Ishikawa (cell line): Measurements from ENCODE around the gene SLC36A3.

Experiments used
- CEBPB ChIP-seq: IDR thresholded peaks from 2 replicates; pipeline ENCODE4 v1.6.1; 2012
- CREB1 ChIP-seq: IDR thresholded peaks from 2 replicates; pipeline ENCODE4 v1.6.1; 2012; ENCODE audit warnings: low read depth
- EGR1 ChIP-seq: IDR thresholded peaks from 2 replicates; pipeline ENCODE4 v1.6.1; 2012
- EP300 ChIP-seq: IDR thresholded peaks from 2 replicates; pipeline ENCODE4 v1.6.1; 2012; ENCODE audit warnings: borderline replicate concordance
- FOXM1 ChIP-seq: IDR thresholded peaks from 2 replicates; pipeline ENCODE4 v1.6.1; 2012; ENCODE audit warnings: low read depth, borderline replicate concordance
- NFIC ChIP-seq: IDR thresholded peaks from 2 replicates; pipeline ENCODE4 v1.6.1; 2012
- RAD21 ChIP-seq: IDR thresholded peaks from 2 replicates; pipeline ENCODE4 v1.6.1; 2012; ENCODE audit warnings: low read depth
- TAF1 ChIP-seq: IDR thresholded peaks from 2 replicates; pipeline ENCODE4 v1.6.1; 2012; ENCODE audit warnings: low read depth, mild to moderate bottlenecking
- TCF12 ChIP-seq: IDR thresholded peaks from 2 replicates; pipeline ENCODE4 v1.6.1; 2012; ENCODE audit warnings: low read depth
- TEAD4 ChIP-seq: IDR thresholded peaks from 2 replicates; pipeline ENCODE4 v1.6.1; 2012
- YY1 ChIP-seq: IDR thresholded peaks from 2 replicates; pipeline ENCODE4 v1.6.1; 2012; ENCODE audit warnings: low read depth
- ZBTB7A ChIP-seq: IDR thresholded peaks from 2 replicates; pipeline ENCODE4 v1.6.1; 2012; ENCODE audit warnings: low read depth
- TF ChIP-seq, protein P1 (sequence below): IDR thresholded peaks from 2 replicates; pipeline ENCODE4 v1.6.1; 2012
- TF ChIP-seq, protein P2 (sequence below): IDR thresholded peaks from 2 replicates; pipeline ENCODE4 v1.6.1; 2012; ENCODE audit warnings: low read depth, mild to moderate bottlenecking
- TF ChIP-seq, protein P3 (sequence below): IDR thresholded peaks from 2 replicates; pipeline ENCODE4 v1.6.1; 2012

Gene SLC36A3

DNA sequence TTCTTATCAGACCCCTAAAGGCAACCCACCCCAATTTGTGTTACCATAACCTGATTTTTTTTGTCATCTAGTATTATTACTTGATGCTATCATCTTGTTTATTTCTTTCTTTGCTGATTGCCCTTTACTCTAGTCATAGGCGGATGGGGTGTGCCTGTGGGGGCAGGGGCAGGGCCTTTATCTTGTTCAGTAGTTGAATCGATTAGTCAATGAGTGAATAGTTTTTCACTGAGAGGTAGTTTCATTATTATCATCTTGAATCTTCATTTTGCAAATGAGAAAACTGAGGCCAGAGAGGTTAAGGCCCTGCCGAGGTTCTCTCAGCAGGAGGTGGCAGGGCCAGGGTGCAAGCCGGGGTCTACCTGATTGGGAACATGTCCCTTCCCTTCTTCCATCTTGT, 60.0 kb downstream of the SLC36A3 start:
- TF ChIP-seq NFIC = no peak
- no peak for TF ChIP-seq CREB1
- no peak for TF ChIP-seq FOXM1
- TF ChIP-seq, protein P1, sequence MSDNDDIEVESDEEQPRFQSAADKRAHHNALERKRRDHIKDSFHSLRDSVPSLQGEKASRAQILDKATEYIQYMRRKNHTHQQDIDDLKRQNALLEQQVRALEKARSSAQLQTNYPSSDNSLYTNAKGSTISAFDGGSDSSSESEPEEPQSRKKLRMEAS = no peak
- TF ChIP-seq, protein P2, sequence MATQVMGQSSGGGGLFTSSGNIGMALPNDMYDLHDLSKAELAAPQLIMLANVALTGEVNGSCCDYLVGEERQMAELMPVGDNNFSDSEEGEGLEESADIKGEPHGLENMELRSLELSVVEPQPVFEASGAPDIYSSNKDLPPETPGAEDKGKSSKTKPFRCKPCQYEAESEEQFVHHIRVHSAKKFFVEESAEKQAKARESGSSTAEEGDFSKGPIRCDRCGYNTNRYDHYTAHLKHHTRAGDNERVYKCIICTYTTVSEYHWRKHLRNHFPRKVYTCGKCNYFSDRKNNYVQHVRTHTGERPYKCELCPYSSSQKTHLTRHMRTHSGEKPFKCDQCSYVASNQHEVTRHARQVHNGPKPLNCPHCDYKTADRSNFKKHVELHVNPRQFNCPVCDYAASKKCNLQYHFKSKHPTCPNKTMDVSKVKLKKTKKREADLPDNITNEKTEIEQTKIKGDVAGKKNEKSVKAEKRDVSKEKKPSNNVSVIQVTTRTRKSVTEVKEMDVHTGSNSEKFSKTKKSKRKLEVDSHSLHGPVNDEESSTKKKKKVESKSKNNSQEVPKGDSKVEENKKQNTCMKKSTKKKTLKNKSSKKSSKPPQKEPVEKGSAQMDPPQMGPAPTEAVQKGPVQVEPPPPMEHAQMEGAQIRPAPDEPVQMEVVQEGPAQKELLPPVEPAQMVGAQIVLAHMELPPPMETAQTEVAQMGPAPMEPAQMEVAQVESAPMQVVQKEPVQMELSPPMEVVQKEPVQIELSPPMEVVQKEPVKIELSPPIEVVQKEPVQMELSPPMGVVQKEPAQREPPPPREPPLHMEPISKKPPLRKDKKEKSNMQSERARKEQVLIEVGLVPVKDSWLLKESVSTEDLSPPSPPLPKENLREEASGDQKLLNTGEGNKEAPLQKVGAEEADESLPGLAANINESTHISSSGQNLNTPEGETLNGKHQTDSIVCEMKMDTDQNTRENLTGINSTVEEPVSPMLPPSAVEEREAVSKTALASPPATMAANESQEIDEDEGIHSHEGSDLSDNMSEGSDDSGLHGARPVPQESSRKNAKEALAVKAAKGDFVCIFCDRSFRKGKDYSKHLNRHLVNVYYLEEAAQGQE = no peak
- no peak for TF ChIP-seq EP300
- no peak for TF ChIP-seq CEBPB
- TF ChIP-seq TAF1 = no peak
- no peak for TF ChIP-seq TEAD4
- TF ChIP-seq ZBTB7A = no peak
- TF ChIP-seq EGR1 = no peak
- no peak for TF ChIP-seq YY1
- TF ChIP-seq RAD21 = no peak
- no peak for TF ChIP-seq TCF12
- TF ChIP-seq, protein P3, sequence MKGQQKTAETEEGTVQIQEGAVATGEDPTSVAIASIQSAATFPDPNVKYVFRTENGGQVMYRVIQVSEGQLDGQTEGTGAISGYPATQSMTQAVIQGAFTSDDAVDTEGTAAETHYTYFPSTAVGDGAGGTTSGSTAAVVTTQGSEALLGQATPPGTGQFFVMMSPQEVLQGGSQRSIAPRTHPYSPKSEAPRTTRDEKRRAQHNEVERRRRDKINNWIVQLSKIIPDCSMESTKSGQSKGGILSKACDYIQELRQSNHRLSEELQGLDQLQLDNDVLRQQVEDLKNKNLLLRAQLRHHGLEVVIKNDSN = no peak

DNA sequence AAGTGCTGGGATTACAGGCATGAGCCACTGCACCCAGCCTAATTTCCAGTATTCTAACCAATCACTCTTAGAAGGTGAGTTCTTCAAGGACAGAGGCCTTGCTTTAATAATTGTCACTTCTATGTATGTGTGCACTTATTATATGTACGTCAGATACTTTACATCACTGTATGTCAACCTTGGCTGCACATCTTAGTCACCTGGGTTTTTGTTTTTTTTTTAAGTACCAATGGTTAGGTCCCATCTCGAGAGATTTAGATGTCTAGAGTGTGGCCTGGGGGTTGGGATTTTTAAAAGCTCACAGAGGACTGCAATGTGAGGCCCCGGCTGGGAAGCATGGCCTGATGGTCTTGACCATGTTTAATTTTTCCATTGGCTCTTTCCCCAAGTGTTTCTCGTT, 60.4 kb downstream of the SLC36A3 start:
- TF ChIP-seq, protein P3 = no peak

DNA sequence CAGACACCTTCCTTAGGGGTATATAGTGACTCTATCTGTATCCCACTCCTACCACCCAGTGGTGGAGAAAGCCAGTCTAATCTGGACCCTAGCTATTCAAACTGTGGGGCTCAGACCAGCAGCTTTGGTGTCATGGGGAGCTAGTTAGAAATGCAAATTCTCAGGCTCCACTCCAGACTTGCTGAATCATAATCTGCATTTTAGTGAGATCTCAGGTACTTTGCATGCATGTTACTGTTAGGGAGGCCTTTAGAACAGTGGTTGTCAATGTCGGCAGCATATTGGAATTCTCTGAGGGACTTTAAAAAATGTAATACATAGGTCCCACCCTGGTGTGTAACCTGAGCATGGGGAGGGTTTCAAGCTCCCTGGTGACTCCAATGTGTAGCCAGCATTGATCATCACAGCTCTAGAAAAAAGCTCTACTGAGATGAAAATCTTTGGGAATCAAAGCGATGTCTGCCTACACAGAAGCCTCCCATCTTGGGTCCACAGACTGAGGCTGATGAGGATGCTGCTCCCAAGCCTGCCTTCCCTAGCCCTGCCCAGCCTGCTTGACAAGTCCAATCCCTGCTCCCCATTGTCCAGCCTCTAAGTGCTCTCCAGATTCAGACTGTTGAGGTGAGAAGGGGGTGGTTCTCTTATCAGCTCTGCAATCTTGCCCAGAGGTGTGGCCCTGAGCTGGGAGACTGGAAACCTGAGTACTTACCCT, 62.5 kb downstream of the SLC36A3 start:
- TF ChIP-seq, protein P2 = no peak

DNA sequence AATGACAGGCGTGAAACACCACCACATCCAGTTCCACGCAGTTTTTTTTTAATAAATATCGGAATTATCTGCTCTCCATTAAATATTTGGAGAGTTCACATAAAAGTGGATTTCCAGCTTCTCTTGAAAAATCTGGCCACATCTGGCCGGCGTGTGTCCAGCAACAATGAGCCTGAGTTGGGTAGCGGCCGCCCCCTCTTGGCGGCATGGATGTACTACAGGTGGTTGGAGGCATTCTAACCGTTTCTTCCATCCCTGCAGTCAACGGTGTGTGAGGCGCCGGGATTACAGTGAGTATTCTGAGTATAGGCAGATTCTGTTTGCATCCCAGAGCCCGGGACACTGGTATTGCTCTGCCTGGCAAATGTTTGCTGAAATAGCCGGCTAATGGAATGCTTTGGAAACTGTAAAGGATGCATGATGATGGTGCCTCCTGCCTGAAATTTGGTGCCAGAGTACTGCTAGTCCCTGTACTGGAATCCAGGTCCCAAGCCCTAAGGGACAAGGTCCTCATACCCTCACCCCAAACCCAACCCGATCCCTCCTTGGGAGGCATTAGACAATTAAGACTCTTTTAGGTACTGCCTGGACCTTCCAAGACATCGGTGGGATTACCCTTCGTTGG, 64.2 kb downstream of the SLC36A3 start:
- no peak for TF ChIP-seq TAF1
- TF ChIP-seq RAD21 = peak; percentile 88

DNA sequence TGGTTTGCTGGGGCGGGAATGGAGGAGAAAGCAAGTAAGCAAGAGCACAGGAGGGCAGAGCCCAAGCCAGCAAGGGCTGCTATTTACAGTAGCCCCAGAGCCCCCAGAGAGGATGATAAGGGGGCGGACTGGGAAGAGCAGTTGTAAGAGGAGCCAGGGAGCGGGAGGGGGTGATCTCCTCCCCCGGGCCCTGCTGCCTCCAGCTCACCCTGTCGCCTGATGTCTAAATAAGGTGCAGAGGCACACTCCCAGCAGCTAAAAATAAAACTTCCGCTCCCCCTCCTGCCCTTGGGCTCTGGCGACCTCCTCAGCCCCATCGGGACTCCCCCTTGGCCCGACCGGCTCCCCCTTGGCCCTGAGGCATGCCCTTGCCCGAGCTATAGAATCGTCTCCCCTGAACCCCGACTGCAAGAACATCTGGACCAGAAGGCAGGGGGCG, 65.2 kb downstream of the SLC36A3 start:
- TF ChIP-seq RAD21 (no peak), TEAD4 (no peak), TAF1 (no peak), NFIC (no peak), ZBTB7A (no peak), YY1 (no peak), CREB1 (no peak), EGR1 (no peak), FOXM1 (no peak), TCF12 (no peak), EP300 (no peak)
- TF ChIP-seq, protein P3 = no peak
- TF ChIP-seq, protein P1 = no peak

DNA sequence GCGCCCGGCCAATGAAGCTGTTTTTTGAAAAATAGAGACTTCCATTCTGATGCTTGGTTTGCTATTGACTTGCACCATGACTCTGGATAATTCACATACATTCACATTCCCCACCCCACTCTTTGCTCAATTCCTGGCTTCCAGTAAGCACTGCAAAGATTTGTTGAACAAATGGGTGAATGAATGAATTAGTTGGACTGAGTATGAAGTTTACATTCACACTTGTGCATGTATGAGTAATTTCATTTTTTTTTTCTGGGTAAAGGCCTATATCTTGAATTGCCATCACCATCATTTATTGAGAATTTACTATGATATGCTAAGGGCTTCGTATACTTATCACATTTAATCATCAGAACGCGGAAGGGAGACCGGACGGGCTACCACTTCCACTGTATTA, 65.9 kb downstream of the SLC36A3 start:
- TF ChIP-seq YY1 = no peak
- TF ChIP-seq RAD21 = no peak
- TF ChIP-seq FOXM1 = no peak
- TF ChIP-seq, protein P2 = no peak
- no peak for TF ChIP-seq EGR1
- no peak for TF ChIP-seq TEAD4
- TF ChIP-seq CREB1 = no peak
- TF ChIP-seq, protein P1 = no peak
- no peak for TF ChIP-seq CEBPB
- TF ChIP-seq TCF12 = no peak
- TF ChIP-seq ZBTB7A = no peak
- TF ChIP-seq, protein P3 = no peak
- TF ChIP-seq TAF1 = no peak
